HG03469 (cell line): ENCODE measurements around the gene GARS1.
"Not testable (repeated sequence)": the region's sequence is repeated elsewhere in the genome, so short reads cannot be mapped to it uniquely, and the experiment has no call there.

ENCODE experiments used
- ATAC-seq: cut with Tn5 transposase; IDR thresholded peaks from one replicate; pipeline ENCODE4 v1.9.1; 2021; ENCODE audit warnings: mild to moderate bottlenecking, moderate library complexity, moderate number of reproducible peaks; ENCODE audit not compliant: unreplicated experiment

Gene GARS1

GRCh38 chr7:30570238-30570637, 24.4 kb upstream of the GARS1 start:
- ATAC-seq = not testable (repeated sequence)

GRCh38 chr7:30572212-30572841, 22.4 kb upstream of the GARS1 start:
- no peak for ATAC-seq

GRCh38 chr7:30575910-30576309, 18.8 kb upstream of the GARS1 start:
- ATAC-seq = no peak

GRCh38 chr7:30583181-30583580, 11.5 kb upstream of the GARS1 start:
- no peak for ATAC-seq

GRCh38 chr7:30584415-30584814, 10.3 kb upstream of the GARS1 start:
- no peak for ATAC-seq

- no peak for ATAC-seq
These were observed 9.7 kb upstream of the GARS1 start for GRCh38 chr7:30584965-30585364.

- no peak for ATAC-seq
These were observed 9.0 kb upstream of the GARS1 start for GRCh38 chr7:30585675-30586074.

- ATAC-seq = not testable (repeated sequence)
These were observed 7.1 kb upstream of the GARS1 start for GRCh38 chr7:30587547-30587946.

- no peak for ATAC-seq
These were observed 5.6 kb upstream of the GARS1 start for GRCh38 chr7:30589111-30589510.

GRCh38 chr7:30594048-30594539, 584 bp upstream of the GARS1 start:
- ATAC-seq = peak; percentile 13

GRCh38 chr7:30595436-30596013, 847 bp downstream of the GARS1 start:
- no peak for ATAC-seq

GRCh38 chr7:30596014-30596641, 1.4 kb downstream of the GARS1 start:
- ATAC-seq = no peak

- ATAC-seq = no peak
These were observed 2.0 kb downstream of the GARS1 start for GRCh38 chr7:30596721-30597120.

GRCh38 chr7:30598121-30598876, 3.6 kb downstream of the GARS1 start:
- no peak for ATAC-seq

- no peak for ATAC-seq
These were observed 10.2 kb downstream of the GARS1 start for GRCh38 chr7:30604901-30605300.

GRCh38 chr7:30605832-30606231, 11.2 kb downstream of the GARS1 start:
- no peak for ATAC-seq

- ATAC-seq = no peak
These were observed 18.1 kb downstream of the GARS1 start for GRCh38 chr7:30612658-30613265.

- ATAC-seq = no peak
These were observed 19.0 kb downstream of the GARS1 start for GRCh38 chr7:30613366-30614325.

GRCh38 chr7:30616318-30616717, 21.6 kb downstream of the GARS1 start:
- ATAC-seq = no peak

- ATAC-seq = no peak
These were observed 22.7 kb downstream of the GARS1 start for GRCh38 chr7:30617359-30617758.
